ENCODE data around the gene PNPLA4. TPM values are rescaled to one million over a fixed set of nuclear protein-coding genes. Genes with fewer than 3 reads are reported as not detected.

Gene PNPLA4
- total RNA-seq, 1 donor from 2014 or later: 9.7 TPM

GRCh38 chrX:7941390-7942042 lies 14.3 kb upstream of the PNPLA4 start:
- intact Hi-C loops (cut with DNase I): no loop called here
- H3K4me1 ChIP-seq: no peaks in the 10 kb centered on the region
- no peak overlapping the region for H3K27ac ChIP-seq
- DNase-seq (no peak), ATAC-seq (no peak)
- no peaks in the 10 kb centered on the region for H3K36me3 ChIP-seq
- H3K27me3 ChIP-seq: no peaks in the 10 kb centered on the region
- no peak overlapping the region for H3K4me3 ChIP-seq
- H3K9me3 ChIP-seq: no peaks in the 10 kb centered on the region
- peak; percentile 18 for TF ChIP-seq CTCF (IDR thresholded peaks at IDR 0.05)

GRCh38 chrX:7934026-7934425 lies 6.8 kb upstream of the PNPLA4 start:
- no peaks in the 10 kb centered on the region for H3K4me1 ChIP-seq
- no peaks in the 10 kb centered on the region for H3K9me3 ChIP-seq
- ATAC-seq: no peak
- H3K27ac ChIP-seq: no peak overlapping the region
- no peak for TF ChIP-seq CTCF (IDR thresholded peaks at IDR 0.05)
- no peak overlapping the region for H3K4me3 ChIP-seq
- no peaks in the 10 kb centered on the region for H3K36me3 ChIP-seq
- DNase-seq: no peak
- H3K27me3 ChIP-seq: no peaks in the 10 kb centered on the region
- intact Hi-C loops (cut with DNase I): no loop called here

- intact Hi-C loops (cut with DNase I): no loop called here
- no peaks in the 10 kb centered on the region for H3K9me3 ChIP-seq
- peak overlapping the region; percentile 57 for H3K4me3 ChIP-seq
- peak; percentile 83 for ATAC-seq
- peak overlapping the region; percentile 83 for H3K27ac ChIP-seq
- no peak for TF ChIP-seq CTCF (IDR thresholded peaks at IDR 0.05)
- no peaks in the 10 kb centered on the region for H3K36me3 ChIP-seq
- no peaks in the 10 kb centered on the region for H3K27me3 ChIP-seq
- DNase-seq: no peak
- H3K4me1 ChIP-seq: no peaks in the 10 kb centered on the region
Observed at GRCh38 chrX:7926914-7927258, 327 bp downstream of the PNPLA4 start.

GRCh38 chrX:7926501-7926900 lies 712 bp downstream of the PNPLA4 start:
- DNase-seq (no peak), ATAC-seq (no peak)
- H3K27ac ChIP-seq: peak overlapping the region; percentile 83
- H3K4me3 ChIP-seq: peak overlapping the region; percentile 57
- no peaks in the 10 kb centered on the region for H3K4me1 ChIP-seq
- no peaks in the 10 kb centered on the region for H3K9me3 ChIP-seq
- intact Hi-C loops (cut with DNase I): no loop called here
- no peaks in the 10 kb centered on the region for H3K36me3 ChIP-seq
- no peak for TF ChIP-seq CTCF (IDR thresholded peaks at IDR 0.05)
- no peaks in the 10 kb centered on the region for H3K27me3 ChIP-seq

- no peaks in the 10 kb centered on the region for H3K27me3 ChIP-seq
- intact Hi-C loops (cut with DNase I): no loop called here
- H3K4me3 ChIP-seq: no peak overlapping the region
- H3K4me1 ChIP-seq: no peaks in the 10 kb centered on the region
- no peaks in the 10 kb centered on the region for H3K36me3 ChIP-seq
- no peaks in the 10 kb centered on the region for H3K9me3 ChIP-seq
- DNase-seq: peak; percentile 47
- ATAC-seq: peak; percentile 61
- TF ChIP-seq CTCF (IDR thresholded peaks at IDR 0.05): peak; percentile 58
- no peak overlapping the region for H3K27ac ChIP-seq
Observed at GRCh38 chrX:7925867-7926472, 1.2 kb downstream of the PNPLA4 start.

All from upper lobe of right lung (tissue), 1 donor.